Neuron (in vitro differentiated cells): ENCODE measurements around the gene TMPRSS9.
"Not testable (repeated sequence)": the region's sequence is repeated elsewhere in the genome, so short reads cannot be mapped to it uniquely, and the experiment has no call there.

Experiments
- H2AFZ ChIP-seq: one replicate; pipeline ENCODE4 v1.6.1; 2013; ENCODE audit warnings: low read depth, mild to moderate bottlenecking, inconsistent platforms, low read length, moderate library complexity
- H3K27me3 ChIP-seq: one replicate; pipeline ENCODE4 v1.6.1; 2013; ENCODE audit warnings: low read length; ENCODE audit not compliant: insufficient read depth
- H3K36me3 ChIP-seq: one replicate; pipeline ENCODE4 v1.6.1; 2013; ENCODE audit warnings: low read length; ENCODE audit not compliant: insufficient read depth
- H3K4me1 ChIP-seq: one replicate; pipeline ENCODE4 v1.6.1; 2013; ENCODE audit warnings: low read length; ENCODE audit not compliant: insufficient read depth
- H3K4me3 ChIP-seq: 2 replicates; pipeline ENCODE4 v1.5.1; 2013; ENCODE audit warnings: mild to moderate bottlenecking, low read length, moderate library complexity
- H3K9me3 ChIP-seq: one replicate; pipeline ENCODE4 v1.6.1; 2013; ENCODE audit warnings: low read length

Gene TMPRSS9

DNA sequence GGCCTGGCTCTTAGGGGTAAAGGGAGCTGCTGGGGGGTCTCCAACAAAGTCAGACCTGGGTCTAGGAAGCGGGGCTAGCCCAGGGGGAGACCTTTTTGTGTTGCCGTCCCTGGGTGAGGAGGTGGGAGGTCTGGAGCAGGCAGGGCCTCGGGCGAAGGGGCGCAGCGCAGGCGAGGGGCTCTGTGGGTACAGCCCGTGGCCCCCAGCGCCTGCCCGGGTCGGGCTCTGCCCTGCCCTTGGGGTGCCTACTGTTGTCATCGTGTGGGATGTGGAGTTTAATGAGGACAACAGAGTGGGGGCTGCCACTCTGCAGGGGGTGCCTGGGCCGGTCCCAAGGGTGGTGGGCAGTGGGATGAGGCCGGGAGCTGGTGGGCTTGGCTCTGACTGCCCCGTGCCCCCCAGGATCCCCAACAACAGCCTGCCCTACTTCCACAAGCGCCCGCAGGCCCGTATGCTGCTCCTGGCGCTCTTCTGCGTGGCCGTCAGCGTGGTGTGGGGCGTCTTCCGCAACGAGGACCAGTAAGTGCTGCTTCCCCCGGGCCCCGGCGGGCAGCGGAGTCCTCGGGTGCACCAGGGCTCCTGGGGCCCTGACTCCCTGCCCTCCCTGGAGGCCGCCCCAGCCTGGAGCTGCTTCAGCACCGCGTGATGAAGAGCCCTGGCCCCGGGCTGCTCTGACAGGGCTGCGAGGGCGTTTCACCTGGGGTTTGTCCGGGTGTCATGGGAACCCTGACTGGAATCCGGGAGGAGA, 19.4 kb upstream of the TMPRSS9 start:
- Histone ChIP-seq H3K4me1 (peaks cover 13% of the 10 kb centered on the region), H3K9me3 (no peaks in the 10 kb centered on the region), H3K4me3 (no peak overlapping the region), H3K36me3 (peaks cover 46% of the 10 kb centered on the region), H2AFZ (no peak overlapping the region), H3K27me3 (no peaks in the 10 kb centered on the region)

DNA sequence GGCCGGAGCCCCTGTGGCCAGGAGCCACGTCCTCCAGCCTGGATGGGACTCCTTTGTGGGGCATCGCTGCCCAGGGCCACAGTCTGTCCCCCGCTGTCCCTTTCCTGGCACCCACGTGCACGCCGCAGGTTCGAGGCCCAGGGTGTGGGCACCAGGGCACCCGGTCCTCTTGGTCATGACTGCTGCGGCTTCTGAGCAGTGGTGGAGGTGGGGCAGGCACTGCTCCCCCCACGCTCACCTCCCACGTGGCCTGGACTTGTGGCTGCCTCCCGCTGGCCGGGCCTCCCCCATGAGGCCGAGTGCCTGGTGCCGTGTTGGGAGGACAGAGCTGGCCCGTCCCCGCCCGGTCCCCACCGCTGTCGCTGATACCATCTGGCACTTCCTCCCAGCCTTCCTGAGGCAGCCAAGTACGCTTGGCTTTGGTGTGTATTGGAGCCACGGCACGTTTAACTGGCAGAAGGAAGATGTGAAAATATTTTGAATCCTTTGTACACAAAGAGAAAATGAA, 18.8 kb upstream of the TMPRSS9 start:
- no peak overlapping the region for H2AFZ ChIP-seq
- peaks cover 13% of the 10 kb centered on the region for H3K4me1 ChIP-seq
- no peaks in the 10 kb centered on the region for H3K27me3 ChIP-seq
- H3K4me3 ChIP-seq = no peak overlapping the region
- peaks cover 46% of the 10 kb centered on the region for H3K36me3 ChIP-seq
- no peaks in the 10 kb centered on the region for H3K9me3 ChIP-seq

DNA sequence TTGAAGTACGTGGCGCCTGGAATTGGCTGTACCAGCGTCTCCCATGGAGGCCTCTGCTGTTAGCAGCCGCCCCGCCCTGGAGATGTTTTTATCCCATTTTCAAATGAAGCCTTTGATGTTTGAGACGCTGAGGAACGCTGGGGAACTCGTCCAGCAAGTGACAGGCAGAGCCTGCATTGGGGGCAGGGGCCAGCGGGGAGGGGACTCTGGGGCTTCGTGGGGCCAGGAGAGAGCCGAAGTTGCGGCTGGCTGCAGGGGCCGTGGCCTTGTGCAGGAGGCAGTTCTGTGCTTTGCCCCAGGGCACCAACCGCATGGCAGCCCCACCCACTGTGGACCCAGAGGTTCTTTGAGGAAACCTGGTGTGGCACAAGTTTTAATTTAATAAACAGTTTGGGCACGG, 18.1 kb upstream of the TMPRSS9 start:
- H2AFZ ChIP-seq = no peak overlapping the region
- H3K4me1 ChIP-seq = peaks cover 7% of the 10 kb centered on the region
- no peaks in the 10 kb centered on the region for H3K9me3 ChIP-seq
- peaks cover 51% of the 10 kb centered on the region for H3K36me3 ChIP-seq
- no peaks in the 10 kb centered on the region for H3K27me3 ChIP-seq
- H3K4me3 ChIP-seq = no peak overlapping the region

DNA sequence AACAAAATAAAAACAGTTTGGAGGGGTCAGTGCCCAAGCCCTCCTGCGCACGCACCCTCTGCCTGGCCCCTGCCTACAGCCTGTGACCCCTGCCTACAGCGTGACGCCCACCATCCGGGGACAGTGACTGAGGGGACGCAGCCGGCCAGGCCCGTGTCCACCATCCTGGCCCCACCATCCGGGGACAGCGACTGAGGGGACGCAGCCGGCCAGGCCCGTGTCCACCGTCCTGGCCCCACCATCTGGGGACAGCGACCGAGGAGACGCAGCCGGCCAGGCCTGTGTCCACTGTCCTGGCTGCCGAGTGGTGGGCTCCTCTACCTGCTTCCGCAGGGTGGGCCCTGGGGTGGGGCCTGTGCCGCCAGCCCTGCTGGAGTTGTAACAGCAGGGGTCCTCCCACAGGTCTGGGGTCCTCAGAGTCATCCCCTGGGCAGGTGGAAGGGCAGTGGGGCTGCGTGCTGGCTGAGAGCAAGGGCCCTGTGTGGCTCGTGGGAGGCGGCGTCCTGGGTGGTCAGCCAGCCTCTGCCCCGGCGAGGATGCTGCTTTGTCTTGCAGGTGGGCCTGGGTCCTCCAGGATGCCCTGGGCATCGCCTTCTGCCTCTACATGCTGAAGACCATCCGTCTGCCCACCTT, 17.3 kb upstream of the TMPRSS9 start:
- H3K4me3 ChIP-seq = no peak overlapping the region
- H3K36me3 ChIP-seq = peaks cover 52% of the 10 kb centered on the region
- no peaks in the 10 kb centered on the region for H3K27me3 ChIP-seq
- H3K9me3 ChIP-seq = no peaks in the 10 kb centered on the region
- no peaks in the 10 kb centered on the region for H3K4me1 ChIP-seq
- no peak overlapping the region for H2AFZ ChIP-seq

DNA sequence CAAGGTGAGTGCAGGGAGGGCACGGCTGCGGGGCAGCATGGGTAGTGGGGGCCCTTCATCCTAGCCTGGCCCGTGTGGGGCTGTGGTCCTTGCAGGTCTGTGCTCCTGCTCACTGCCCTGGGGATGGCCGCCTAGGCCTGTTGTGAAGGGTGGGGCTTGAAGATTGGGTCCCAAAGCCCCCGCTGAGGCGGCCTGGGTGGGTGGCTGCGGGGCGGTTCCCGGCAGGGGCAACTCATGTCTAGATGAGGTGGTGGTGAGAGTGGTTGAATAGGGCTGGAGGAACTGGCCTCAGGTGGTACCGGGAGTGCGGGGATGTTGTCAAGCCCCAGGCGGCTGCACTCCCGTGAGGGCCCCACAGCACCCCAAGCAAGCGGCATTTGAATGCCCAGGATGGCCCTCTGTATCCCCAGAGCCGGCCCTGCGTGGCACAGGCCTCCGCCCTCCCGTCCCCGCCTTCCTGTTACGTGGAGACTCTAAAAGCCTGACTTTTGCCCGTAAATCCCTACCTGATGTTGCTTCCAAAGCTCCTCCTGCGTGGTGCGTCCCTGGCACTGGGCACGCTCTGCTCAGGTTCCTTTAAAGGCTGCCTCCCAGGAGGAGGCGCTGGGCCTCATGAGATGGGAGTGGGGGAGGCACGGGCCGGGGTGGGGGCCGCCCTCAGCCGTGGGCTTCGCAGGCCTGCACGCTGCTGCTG, 16.6 kb upstream of the TMPRSS9 start:
- no peaks in the 10 kb centered on the region for H3K9me3 ChIP-seq
- no peaks in the 10 kb centered on the region for H3K4me1 ChIP-seq
- H3K36me3 ChIP-seq = peaks cover 52% of the 10 kb centered on the region
- no peak overlapping the region for H2AFZ ChIP-seq
- no peaks in the 10 kb centered on the region for H3K27me3 ChIP-seq
- H3K4me3 ChIP-seq = no peak overlapping the region

DNA sequence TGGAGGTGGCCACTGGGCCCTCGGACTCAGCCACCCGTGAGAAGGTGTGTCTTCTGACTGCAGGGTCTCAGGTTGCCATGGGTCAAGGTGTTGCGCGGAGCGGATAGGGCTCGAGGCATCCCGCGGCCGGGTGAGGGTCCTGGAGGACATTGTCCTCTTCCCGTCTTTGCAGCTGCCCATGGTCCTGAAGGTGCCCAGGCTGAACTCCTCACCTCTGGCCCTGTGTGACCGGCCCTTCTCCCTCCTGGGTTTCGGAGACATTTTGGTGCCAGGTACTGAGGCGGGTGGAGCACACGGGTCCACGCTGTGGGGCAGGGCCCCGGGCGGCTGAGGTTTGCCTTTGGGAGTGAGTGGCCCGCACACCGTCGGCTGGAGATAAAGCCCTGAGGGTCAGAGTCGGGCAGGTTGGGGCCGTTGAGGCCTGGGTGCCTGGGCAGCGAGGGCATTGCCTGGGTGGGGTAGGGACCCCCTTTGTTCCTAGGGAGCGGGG, 15.6 kb upstream of the TMPRSS9 start:
- Histone ChIP-seq H2AFZ (no peak overlapping the region), H3K36me3 (peaks cover 46% of the 10 kb centered on the region), H3K27me3 (no peaks in the 10 kb centered on the region), H3K4me1 (no peaks in the 10 kb centered on the region), H3K9me3 (no peaks in the 10 kb centered on the region), H3K4me3 (no peak overlapping the region)

DNA sequence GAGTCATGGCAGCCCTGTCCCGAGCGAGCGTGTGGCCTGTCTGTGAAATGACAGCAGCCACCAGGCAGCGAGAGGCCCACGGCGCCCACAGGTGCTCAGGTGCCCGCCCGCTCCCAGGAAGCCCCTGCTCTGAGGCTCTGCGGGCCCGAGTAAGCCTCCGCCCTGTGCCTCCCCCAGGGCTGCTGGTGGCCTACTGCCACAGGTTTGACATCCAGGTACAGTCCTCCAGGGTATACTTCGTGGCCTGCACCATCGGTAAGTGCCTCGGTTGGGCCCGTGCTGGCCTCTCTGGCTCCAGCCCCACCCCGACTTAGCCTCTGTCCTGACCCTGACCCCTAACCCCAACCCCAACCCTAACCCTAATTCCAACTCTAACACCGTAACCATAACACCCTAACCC, 15.0 kb upstream of the TMPRSS9 start:
- no peak overlapping the region for H2AFZ ChIP-seq
- H3K4me3 ChIP-seq = no peak overlapping the region
- H3K27me3 ChIP-seq = no peaks in the 10 kb centered on the region
- peaks cover 47% of the 10 kb centered on the region for H3K36me3 ChIP-seq
- H3K9me3 ChIP-seq = no peaks in the 10 kb centered on the region
- no peaks in the 10 kb centered on the region for H3K4me1 ChIP-seq

DNA sequence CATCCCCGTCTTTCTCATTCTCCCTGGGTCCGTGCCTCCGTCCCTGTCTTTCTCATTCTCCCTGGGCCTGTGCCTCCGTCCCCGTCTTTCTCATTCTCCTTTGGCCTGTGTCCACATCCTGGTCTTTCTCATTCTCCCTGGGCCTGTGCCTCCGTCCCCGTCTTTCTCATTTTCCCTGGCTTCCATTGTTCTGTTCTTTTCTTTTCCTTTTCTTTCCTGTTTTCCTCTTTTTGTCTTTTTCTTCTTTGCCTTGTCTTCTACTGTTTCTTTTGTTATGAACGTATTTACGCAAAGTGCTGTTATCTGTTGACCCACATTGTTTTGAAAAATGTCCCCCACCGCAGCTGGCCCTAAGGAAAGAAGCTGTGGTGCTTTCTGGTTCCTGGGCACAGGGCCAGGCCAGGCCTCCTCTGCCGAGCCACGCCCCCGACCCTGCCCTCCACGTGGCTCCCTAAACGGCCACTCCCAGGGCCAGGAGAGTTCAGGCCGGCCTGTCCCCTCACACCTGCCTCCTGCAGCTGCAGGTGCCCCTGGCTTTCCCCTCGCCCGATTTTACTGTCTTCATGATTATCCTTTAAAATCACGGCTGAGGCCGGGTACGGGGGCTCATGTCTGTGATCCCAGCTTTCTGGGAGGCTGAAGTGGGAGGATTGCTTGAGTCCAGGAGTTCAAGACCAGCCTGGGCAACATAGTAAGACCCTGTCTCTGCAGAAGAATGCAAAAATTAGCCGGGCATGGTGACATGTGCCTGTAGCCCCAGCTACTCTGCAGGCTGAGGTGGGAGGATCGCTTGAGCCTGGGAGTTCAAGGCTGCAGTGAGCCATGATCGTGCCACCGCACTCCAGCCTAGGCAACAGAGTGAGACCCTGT, 14.0 kb upstream of the TMPRSS9 start:
- Histone ChIP-seq H2AFZ (no peak overlapping the region), H3K36me3 (peaks cover 40% of the 10 kb centered on the region), H3K4me3 (no peak overlapping the region), H3K9me3 (no peaks in the 10 kb centered on the region), H3K4me1 (no peaks in the 10 kb centered on the region), H3K27me3 (no peaks in the 10 kb centered on the region)

DNA sequence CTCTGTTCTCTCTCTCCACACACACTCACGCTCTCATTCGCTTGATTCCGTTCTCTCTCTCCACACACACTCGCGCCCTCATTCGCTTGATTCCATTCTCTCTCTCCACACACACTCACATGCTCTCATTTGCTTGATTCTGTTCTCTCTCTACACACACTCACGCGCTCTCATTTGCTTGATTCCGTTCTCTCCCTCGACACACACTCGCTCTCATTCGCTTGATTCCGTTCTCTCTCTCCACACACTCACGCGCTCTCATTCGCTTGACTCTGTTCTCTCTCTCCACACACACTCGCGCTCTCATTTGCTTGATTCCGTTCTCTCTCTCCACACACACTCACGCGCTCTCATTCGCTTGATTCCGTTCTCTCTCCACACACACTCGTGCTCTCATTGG, 10.2 kb upstream of the TMPRSS9 start:
- H3K36me3 ChIP-seq = peaks cover 31% of the 10 kb centered on the region

DNA sequence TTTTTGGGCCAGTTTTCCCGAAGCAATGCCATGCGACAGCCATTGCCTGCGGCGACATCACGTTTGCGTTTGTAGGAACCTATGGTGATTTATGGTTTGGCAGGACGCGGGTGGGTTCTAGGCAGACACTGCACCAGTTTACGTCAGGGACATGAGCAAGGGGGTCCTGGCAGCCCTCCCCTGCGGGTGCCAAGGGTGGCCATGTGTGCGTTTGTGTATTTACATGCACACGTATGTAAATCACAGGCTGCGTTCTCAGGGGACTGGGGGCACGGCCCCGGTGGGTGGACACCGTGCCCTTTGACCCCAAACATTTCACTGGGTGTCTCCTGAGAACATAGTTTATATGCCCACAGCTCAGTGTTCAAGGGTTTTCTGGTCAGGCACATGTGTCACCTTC, 9.4 kb upstream of the TMPRSS9 start:
- no peaks in the 10 kb centered on the region for H3K27me3 ChIP-seq
- no peaks in the 10 kb centered on the region for H3K9me3 ChIP-seq

More for the DNA sequence above, 10.2 kb upstream of the TMPRSS9 start:
- H3K4me1 ChIP-seq, H3K9me3 ChIP-seq, H3K4me3 ChIP-seq, H2AFZ ChIP-seq, H3K27me3 ChIP-seq: not testable (repeated sequence)

DNA sequence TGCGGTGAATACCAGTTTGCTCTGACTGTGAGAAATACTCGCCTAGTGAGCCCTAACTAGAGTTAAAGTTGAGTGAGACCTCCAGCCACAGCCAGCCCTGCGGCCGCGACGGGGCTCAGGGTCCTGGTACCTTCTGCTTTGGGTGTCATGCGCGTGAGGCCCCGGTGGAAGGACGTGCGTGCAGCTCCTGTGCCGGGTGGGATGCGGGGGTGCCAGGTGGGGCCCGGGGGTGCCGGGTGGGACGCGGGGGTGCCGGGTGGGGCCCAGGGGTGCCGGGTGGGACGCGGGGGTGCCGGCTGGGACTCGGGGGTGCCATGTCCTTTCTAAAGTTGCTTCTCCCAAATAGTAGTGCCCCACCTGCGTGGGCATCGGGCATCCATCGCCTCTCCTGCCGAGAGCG, 8.5 kb upstream of the TMPRSS9 start:
- Histone ChIP-seq H2AFZ (no peak overlapping the region), H3K27me3 (no peaks in the 10 kb centered on the region), H3K36me3 (peaks cover 25% of the 10 kb centered on the region), H3K4me3 (no peak overlapping the region), H3K4me1 (no peaks in the 10 kb centered on the region), H3K9me3 (no peaks in the 10 kb centered on the region)

More for the DNA sequence above, 9.4 kb upstream of the TMPRSS9 start:
- Histone ChIP-seq H3K4me3 (no peak overlapping the region), H3K36me3 (peaks cover 26% of the 10 kb centered on the region), H3K4me1 (no peaks in the 10 kb centered on the region), H2AFZ (no peak overlapping the region)

DNA sequence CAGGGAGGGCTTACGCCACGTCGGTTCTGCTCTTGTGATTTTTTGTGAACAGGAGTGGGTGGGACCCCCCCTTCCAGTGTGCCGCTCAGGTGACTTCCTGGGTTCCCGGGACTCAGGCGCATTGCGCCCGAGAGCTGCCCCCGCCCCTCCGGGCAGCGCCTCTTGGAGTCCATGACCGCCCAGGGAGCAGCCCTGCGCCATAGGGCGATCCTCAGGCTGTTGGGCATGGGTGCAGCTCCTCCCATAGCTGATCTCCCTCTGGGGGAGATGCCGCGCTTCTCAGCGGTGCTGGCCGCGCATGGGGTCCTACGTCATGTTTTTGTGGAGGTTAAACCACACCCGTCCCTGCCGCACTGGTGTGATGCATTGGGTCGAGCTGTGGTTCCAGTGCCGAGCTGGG, 7.9 kb upstream of the TMPRSS9 start:
- Histone ChIP-seq H3K9me3 (no peaks in the 10 kb centered on the region), H3K27me3 (no peaks in the 10 kb centered on the region), H3K4me1 (no peaks in the 10 kb centered on the region), H2AFZ (no peak overlapping the region), H3K36me3 (peaks cover 21% of the 10 kb centered on the region), H3K4me3 (no peak overlapping the region)
